ENCODE results near the gene GALR1. TPM values are rescaled to one million over a fixed set of nuclear protein-coding genes. Genes with fewer than 3 reads are reported as not detected.
A peak's percentile ranks its signal among the peaks of the same experiment; 100 is the strongest.

GALR1 gene
- total RNA-seq: not detected

GRCh38 chr18:77249569-77250500 lies at the start of gene GALR1:
GALR1 (plus strand) TSS chr18:77249848; CDS start chr18:77250549, 701 bp downstream.
- ATAC-seq (ENCODE audit: low read depth): peak; percentile 58
- H3K36me3 Mint-ChIP-seq: no peaks in the 10 kb centered on the region
- H3K4me3 Mint-ChIP-seq: peak within 1 kb of the TSS; percentile 79
- H3K27me3 Mint-ChIP-seq: peaks cover 65% of the 10 kb centered on the region
- peaks cover 11% of the 10 kb centered on the region for H3K9me3 Mint-ChIP-seq
- H3K4me1 Mint-ChIP-seq: peaks cover 6% of the 10 kb centered on the region
- DNase-seq: peak; percentile 39
- POLR2A ChIA-PET: no interaction called here
- peak within 1 kb of the TSS; percentile 59 for H3K27ac Mint-ChIP-seq

GRCh38 chr18:77201506-77201905 lies 48.1 kb upstream of the GALR1 start:
- DNase-seq (no peak), ATAC-seq (ENCODE audit: low read depth) (no peak)
- H3K9me3 Mint-ChIP-seq: no peaks in the 10 kb centered on the region
- peaks cover 8% of the 10 kb centered on the region for H3K27me3 Mint-ChIP-seq
- no peaks in the 10 kb centered on the region for H3K36me3 Mint-ChIP-seq
- no peak overlapping the region for H3K27ac Mint-ChIP-seq
- POLR2A ChIA-PET: no interaction called here
- H3K4me1 Mint-ChIP-seq: no peaks in the 10 kb centered on the region
- H3K4me3 Mint-ChIP-seq: no peak overlapping the region

- peaks cover 7% of the 10 kb centered on the region for H3K27me3 Mint-ChIP-seq
- H3K4me3 Mint-ChIP-seq: no peak overlapping the region
- H3K4me1 Mint-ChIP-seq: peaks cover under 1% of the 10 kb centered on the region
- H3K9me3 Mint-ChIP-seq: no peaks in the 10 kb centered on the region
- ATAC-seq (ENCODE audit: low read depth) (no peak), DNase-seq (no peak)
- no peaks in the 10 kb centered on the region for H3K36me3 Mint-ChIP-seq
- POLR2A ChIA-PET: no interaction called here
- no peak overlapping the region for H3K27ac Mint-ChIP-seq
Observed at GRCh38 chr18:77202329-77202728, 47.3 kb upstream of the GALR1 start.

GRCh38 chr18:77203071-77203470 lies 46.6 kb upstream of the GALR1 start:
- Mint-ChIP-seq H3K4me1 (peaks cover 5% of the 10 kb centered on the region), H3K4me3 (no peak overlapping the region), H3K36me3 (no peaks in the 10 kb centered on the region), H3K27me3 (peaks cover 3% of the 10 kb centered on the region), H3K27ac (no peak overlapping the region), H3K9me3 (no peaks in the 10 kb centered on the region)
- ATAC-seq (ENCODE audit: low read depth) (no peak), DNase-seq (no peak)
- POLR2A ChIA-PET: no interaction called here

- Mint-ChIP-seq H3K4me1 (peaks cover 7% of the 10 kb centered on the region), H3K9me3 (no peaks in the 10 kb centered on the region), H3K36me3 (no peaks in the 10 kb centered on the region), H3K27ac (no peak overlapping the region), H3K4me3 (no peak overlapping the region), H3K27me3 (peaks cover 3% of the 10 kb centered on the region)
- POLR2A ChIA-PET: interaction anchor here (0.6 kb wide), 1 partner anchor 736 kb away, joined by 6 read pairs; no protein-coding TSS in a partner anchor
- ATAC-seq (ENCODE audit: low read depth) (no peak), DNase-seq (no peak)
Observed at GRCh38 chr18:77203851-77204250, 45.8 kb upstream of the GALR1 start.

GRCh38 chr18:77205769-77206168 lies 43.9 kb upstream of the GALR1 start:
- DNase-seq: no peak
- Mint-ChIP-seq H3K9me3 (no peaks in the 10 kb centered on the region), H3K27me3 (peaks cover 3% of the 10 kb centered on the region), H3K27ac (no peak overlapping the region), H3K4me1 (peaks cover 22% of the 10 kb centered on the region), H3K36me3 (no peaks in the 10 kb centered on the region), H3K4me3 (no peak overlapping the region)
- ATAC-seq (ENCODE audit: low read depth): no peak
- POLR2A ChIA-PET: no interaction called here

- peaks cover 30% of the 10 kb centered on the region for H3K4me1 Mint-ChIP-seq
Observed at GRCh38 chr18:77206676-77207374, 42.8 kb upstream of the GALR1 start.

GRCh38 chr18:77207540-77207939 lies 42.1 kb upstream of the GALR1 start:
- H3K9me3 Mint-ChIP-seq: no peaks in the 10 kb centered on the region
- no peak for DNase-seq
- no peak overlapping the region for H3K27ac Mint-ChIP-seq
- POLR2A ChIA-PET: no interaction called here
- peaks cover 30% of the 10 kb centered on the region for H3K4me1 Mint-ChIP-seq
- peak; percentile 44 for ATAC-seq (ENCODE audit: low read depth)
- peaks cover 3% of the 10 kb centered on the region for H3K27me3 Mint-ChIP-seq
- H3K4me3 Mint-ChIP-seq: peak overlapping the region; percentile 38
- H3K36me3 Mint-ChIP-seq: no peaks in the 10 kb centered on the region

More at GRCh38 chr18:77206676-77207374, 42.8 kb upstream of the GALR1 start:
- Mint-ChIP-seq H3K36me3 (no peaks in the 10 kb centered on the region), H3K4me3 (no peak overlapping the region), H3K27me3 (peaks cover 3% of the 10 kb centered on the region), H3K27ac (no peak overlapping the region), H3K9me3 (no peaks in the 10 kb centered on the region)
- POLR2A ChIA-PET: no interaction called here
- ATAC-seq (ENCODE audit: low read depth) (no peak), DNase-seq (no peak)

GRCh38 chr18:77208964-77209363 lies 40.7 kb upstream of the GALR1 start:
- ATAC-seq (ENCODE audit: low read depth): peak; percentile 86
- POLR2A ChIA-PET: interaction anchor here (0.7 to 0.9 kb wide), 2 partner anchors 14 to 78 kb away, joined by 3 to 5 read pairs; no protein-coding TSS in a partner anchor
- Mint-ChIP-seq H3K4me3 (peak overlapping the region; percentile 83), H3K4me1 (peaks cover 30% of the 10 kb centered on the region), H3K36me3 (no peaks in the 10 kb centered on the region), H3K27me3 (peaks cover 3% of the 10 kb centered on the region), H3K9me3 (no peaks in the 10 kb centered on the region), H3K27ac (peak overlapping the region; percentile 93)
- no peak for DNase-seq

GRCh38 chr18:77209587-77209986 lies 40.1 kb upstream of the GALR1 start:
- Mint-ChIP-seq H3K9me3 (no peaks in the 10 kb centered on the region), H3K36me3 (peaks cover 1% of the 10 kb centered on the region), H3K4me3 (peak overlapping the region; percentile 83), H3K27ac (peak overlapping the region; percentile 93), H3K4me1 (peaks cover 30% of the 10 kb centered on the region), H3K27me3 (peaks cover 3% of the 10 kb centered on the region)
- POLR2A ChIA-PET: interaction anchor here (0.7 to 0.9 kb wide), 2 partner anchors 13 to 78 kb away, joined by 3 to 5 read pairs; no protein-coding TSS in a partner anchor
- DNase-seq (no peak), ATAC-seq (ENCODE audit: low read depth) (no peak)

GRCh38 chr18:77210249-77210648 lies 39.4 kb upstream of the GALR1 start:
- POLR2A ChIA-PET: interaction anchor here (0.9 to 1.2 kb wide), 2 partner anchors 78 to 80 kb away, joined by 3 read pairs; partner anchors contain the start of gene MBP
- no peak for ATAC-seq (ENCODE audit: low read depth)
- H3K9me3 Mint-ChIP-seq: no peaks in the 10 kb centered on the region
- peak overlapping the region; percentile 61 for H3K4me3 Mint-ChIP-seq
- DNase-seq: no peak
- peaks cover 30% of the 10 kb centered on the region for H3K4me1 Mint-ChIP-seq
- H3K36me3 Mint-ChIP-seq: peaks cover 1% of the 10 kb centered on the region
- peaks cover 2% of the 10 kb centered on the region for H3K27me3 Mint-ChIP-seq
- H3K27ac Mint-ChIP-seq: peak overlapping the region; percentile 68

GRCh38 chr18:77218642-77219041 lies 31.0 kb upstream of the GALR1 start:
- POLR2A ChIA-PET: no interaction called here
- ATAC-seq (ENCODE audit: low read depth) (no peak), DNase-seq (no peak)
- H3K27ac Mint-ChIP-seq: no peak overlapping the region
- no peak overlapping the region for H3K4me3 Mint-ChIP-seq
- H3K4me1 Mint-ChIP-seq: peaks cover 4% of the 10 kb centered on the region
- no peaks in the 10 kb centered on the region for H3K9me3 Mint-ChIP-seq
- peaks cover 1% of the 10 kb centered on the region for H3K36me3 Mint-ChIP-seq
- H3K27me3 Mint-ChIP-seq: peaks cover 3% of the 10 kb centered on the region

GRCh38 chr18:77220726-77221125 lies 28.9 kb upstream of the GALR1 start:
- Mint-ChIP-seq H3K27me3 (peaks cover 3% of the 10 kb centered on the region), H3K36me3 (no peaks in the 10 kb centered on the region), H3K9me3 (no peaks in the 10 kb centered on the region), H3K27ac (no peak overlapping the region), H3K4me3 (no peak overlapping the region), H3K4me1 (peaks cover 4% of the 10 kb centered on the region)
- ATAC-seq (ENCODE audit: low read depth): no peak
- POLR2A ChIA-PET: no interaction called here
- DNase-seq: no peak
